Liver (tissue), 9 donors: ENCODE data around the gene GSC. TPM values are rescaled to one million over a fixed set of nuclear protein-coding genes. Genes with fewer than 3 reads are reported as not detected.

Experiments
- DNase-seq: peaks from one replicate; pipeline ENCODE4 v3.0.0-alpha.2; 2017; ENCODE audit warnings: low spot score
- H3K27ac ChIP-seq, 2 donors: one replicate each; pipeline ENCODE4 v1.7.0; 2013; ENCODE audit warnings: inconsistent platforms in 2 of 2, low read length in 2 of 2, control low read depth in 1 of 2, low read depth in 1 of 2, mild to moderate bottlenecking in 1 of 2
- H3K27me3 ChIP-seq, 4 donors: one replicate each; pipeline versions ENCODE4 v1.6.1 to v1.7.0; 2013; ENCODE audit warnings: low read length in 3 of 4, inconsistent platforms in 1 of 4, mild to moderate bottlenecking in 1 of 4, moderate library complexity in 1 of 4; ENCODE audit not compliant: control insufficient read depth in 4 of 4, insufficient read depth in 4 of 4
- H3K36me3 ChIP-seq, 4 donors: one replicate each; pipeline versions ENCODE4 v1.6.1 to v1.7.0; 2013; ENCODE audit warnings: low read length in 3 of 4, mild to moderate bottlenecking in 3 of 4, low read depth in 1 of 4, moderate library complexity in 1 of 4; ENCODE audit not compliant: control insufficient read depth in 4 of 4, insufficient read depth in 3 of 4
- H3K4me1 ChIP-seq, 4 donors: one replicate each; pipeline versions ENCODE4 v1.6.1 to v1.7.0; 2013; ENCODE audit warnings: low read length in 3 of 4, mild to moderate bottlenecking in 3 of 4, moderate library complexity in 1 of 4; ENCODE audit not compliant: control insufficient read depth in 4 of 4, insufficient read depth in 4 of 4
- H3K4me3 ChIP-seq, 3 donors: one replicate each; pipeline versions ENCODE4 v1.6.1 to v1.7.0; 2013; ENCODE audit warnings: low read length in 3 of 3, control low read depth in 1 of 3, low read depth in 1 of 3, mild to moderate bottlenecking in 1 of 3
- H3K9ac ChIP-seq, 2 donors: one replicate each; pipeline ENCODE4 v1.7.0; 2013; ENCODE audit warnings: low read length in 2 of 2, mild to moderate bottlenecking in 2 of 2, moderate library complexity in 2 of 2, control low read depth in 1 of 2, low read depth in 1 of 2
- H3K9me3 ChIP-seq, 4 donors: one replicate each; pipeline versions ENCODE4 v1.6.1 to v1.7.0; 2013; ENCODE audit warnings: low read length in 3 of 4; ENCODE audit not compliant: control insufficient read depth in 4 of 4
- CTCF ChIP-seq: fragments of 150-350 bp; IDR thresholded peaks from 2 replicates; pipeline ENCODE4 v1.5.1; 2017; ENCODE audit warnings: improper control_type of control experiment, low read depth, low read length; ENCODE audit not compliant: missing input control
- EGR1 ChIP-seq, 2 donors: IDR thresholded peaks; 2 replicates each; pipeline ENCODE4 v1.6.1; 2016 to 2018; ENCODE audit warnings: antibody characterized with exemption in 2 of 2, low read depth in 2 of 2
- FOXA1 ChIP-seq: IDR thresholded peaks from 2 replicates; pipeline ENCODE4 v1.6.1; 2016; ENCODE audit warnings: antibody characterized with exemption
- FOXA2 ChIP-seq: IDR thresholded peaks from 2 replicates; pipeline ENCODE4 v1.6.1; 2016; ENCODE audit warnings: antibody characterized with exemption
- GABPA ChIP-seq, 2 donors: IDR thresholded peaks in 1 of 2; conservative IDR thresholded peaks in 1 of 2; 2 replicates each; pipeline ENCODE4 v1.6.1; 2016; ENCODE audit warnings: antibody characterized with exemption in 2 of 2, mild to moderate bottlenecking in 1 of 2, moderate library complexity in 1 of 2
- HNF4A ChIP-seq, 2 donors: conservative IDR thresholded peaks; 2 replicates each; pipeline ENCODE4 v1.6.1; 2016; ENCODE audit warnings: antibody characterized with exemption in 2 of 2, mild to moderate bottlenecking in 2 of 2
- HNF4G ChIP-seq: IDR thresholded peaks from 2 replicates; pipeline ENCODE4 v1.6.1; 2016; ENCODE audit warnings: antibody characterized with exemption
- JUND ChIP-seq, 2 donors: IDR thresholded peaks; 2 replicates each; pipeline ENCODE4 v1.6.1; 2016; ENCODE audit warnings: antibody characterized with exemption in 2 of 2
- MAX ChIP-seq: IDR thresholded peaks from 2 replicates; pipeline ENCODE4 v1.6.1; 2016; ENCODE audit warnings: antibody characterized with exemption
- NR2F2 ChIP-seq: IDR thresholded peaks from 2 replicates; pipeline ENCODE4 v1.6.1; 2016; ENCODE audit warnings: antibody characterized with exemption
- RAD21 ChIP-seq, 2 donors: IDR thresholded peaks; 2 replicates each; pipeline ENCODE4 v1.6.1; 2016; ENCODE audit warnings: antibody characterized with exemption in 2 of 2, mild to moderate bottlenecking in 2 of 2
- RXRA ChIP-seq, 2 donors: IDR thresholded peaks; 2 replicates each; pipeline ENCODE4 v1.6.1; 2017 to 2018; ENCODE audit warnings: antibody characterized with exemption in 2 of 2, mild to moderate bottlenecking in 1 of 2
- SP1 ChIP-seq: IDR thresholded peaks from 2 replicates; pipeline ENCODE4 v1.6.1; 2018; ENCODE audit warnings: antibody characterized with exemption, mild to moderate bottlenecking
- TAF1 ChIP-seq: conservative IDR thresholded peaks from 2 replicates; pipeline ENCODE4 v1.6.1; 2016; ENCODE audit warnings: antibody characterized with exemption, mild to moderate bottlenecking
- YY1 ChIP-seq: IDR thresholded peaks from 2 replicates; pipeline ENCODE4 v1.6.1; 2016; ENCODE audit warnings: antibody characterized with exemption, mild to moderate bottlenecking
- ZBTB33 ChIP-seq: IDR thresholded peaks from 2 replicates; pipeline ENCODE4 v1.6.1; 2016; ENCODE audit warnings: antibody characterized with exemption
- WGBS: extraction: QIAGEN DNeasy Blood & Tissue Kit; methylation state at CpG from one replicate; pipeline ENCODE4 v1.1.7; 2013; 5-methylcytosine and 5-hydroxymethylcytosine counted together
- polyA plus RNA-seq, 2 donors: library from polyadenylated mRNA; stranded (reverse) in 1 of 2; unstranded in 1 of 2; fragments of 200-250 nt in 1 of 2; fragments of >200 nt in 1 of 2; fragmentation: Nextera tagmentation in 1 of 2; extraction: Ambion mirVana in 1 of 2; gene quantifications; one replicate each; pipeline versions ENCODE4 v1.2.1 to v1.2.3, GENCODE V29; 2013 to 2015
- total RNA-seq, 2 donors: library from RNA; depleted of rRNA; stranded (reverse); fragments of >200 nt; gene quantifications; one replicate each; pipeline ENCODE4 v1.2.3, GENCODE V29; 2014
- TF ChIP-seq, protein P1 (sequence below): IDR thresholded peaks from 2 replicates; pipeline ENCODE4 v1.6.1; 2016; ENCODE audit warnings: antibody characterized with exemption, mild to moderate bottlenecking
- TF ChIP-seq, protein P2 (sequence below): IDR thresholded peaks from 2 replicates; pipeline ENCODE4 v1.6.1; 2016; ENCODE audit warnings: antibody characterized with exemption
- donor health status: healthy.
- donor health status: healthy.
- donor health status: healthy.
- donor health status: healthy.
- donor health status: healthy.

GSC gene
- total and polyA plus RNA-seq, 4 donors, result not detected

- TF ChIP-seq CTCF, result no peak
These were observed 2.1 kb upstream of the GSC start (continued) for GRCh38 chr14:94771906-94772490.

DNA sequence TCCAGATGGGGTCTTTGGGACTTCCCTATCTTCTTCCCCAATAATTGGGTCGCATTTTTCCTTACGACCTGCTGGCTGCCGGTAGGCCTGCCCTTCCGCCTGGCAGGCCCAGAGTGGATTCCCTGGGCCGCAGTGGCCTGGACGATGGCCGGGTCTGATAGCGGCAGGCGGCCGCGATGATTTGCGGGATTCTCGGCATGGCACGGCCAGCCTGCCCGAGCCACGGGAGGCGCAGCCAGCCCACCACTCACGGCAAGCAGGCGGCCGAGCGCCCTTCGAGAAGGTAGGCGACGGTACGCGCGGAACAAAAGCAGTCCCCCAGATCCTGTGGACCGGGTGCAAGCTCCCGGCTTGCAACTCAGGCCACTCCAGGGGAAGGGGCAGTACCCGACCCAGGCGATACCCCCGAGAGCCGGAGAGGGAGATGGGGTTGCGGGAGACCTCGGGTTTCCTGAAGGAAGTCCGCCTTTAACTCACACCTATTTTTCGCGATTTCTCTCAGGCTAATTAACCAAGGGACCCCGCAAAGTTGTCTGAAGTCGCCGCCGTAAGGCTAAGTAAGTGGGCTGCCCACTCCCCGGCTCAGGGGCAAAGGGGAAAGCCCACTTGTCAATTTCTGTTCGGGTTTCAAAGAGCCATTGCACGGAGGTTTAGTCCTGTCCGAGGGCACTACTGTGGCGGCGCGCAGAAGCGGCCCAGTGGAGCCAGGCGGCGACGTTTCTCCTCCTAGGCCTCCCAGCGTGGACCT, 1.4 kb upstream of the GSC start:
- 11% methylated on average over 54 of the region's 54 CpGs for WGBS
- no peak for DNase-seq
- H3K27ac ChIP-seq, result no peak overlapping the region
- TF ChIP-seq GABPA (IDR thresholded peaks at IDR 0.05 in 1 of 2, conservative IDR thresholded peaks at IDR 0.05 in 1 of 2) (no peak), FOXA2 (no peak), RAD21 (IDR thresholded peaks at IDR 0.05) (no peak), TAF1 (no peak), RXRA (IDR thresholded peaks at IDR 0.05) (no peak), JUND (IDR thresholded peaks at IDR 0.05) (no peak), MAX (no peak), SP1 (no peak), EGR1 (IDR thresholded peaks at IDR 0.05; ENCODE audit: low read depth in 2 of 2) (no peak), HNF4G (no peak), HNF4A (conservative IDR thresholded peaks at IDR 0.05) (no peak)
- peaks cover 4 to 31% (median 26%) of the 10 kb centered on the region in 4 donors for H3K27me3 ChIP-seq
- no peak overlapping the region for H3K4me3 ChIP-seq
- H3K9me3 ChIP-seq, result peaks cover 0 to 9% (median 0%) of the 10 kb centered on the region in 4 donors
- H3K4me1 ChIP-seq, result peaks cover 15 to 19% (median 18%) of the 10 kb centered on the region in 4 donors
- no peak overlapping the region for H3K9ac ChIP-seq
- no peaks in the 10 kb centered on the region for H3K36me3 ChIP-seq

GRCh38 chr14:94770815-94771157, 873 bp upstream of the GSC start:
- 30% methylated on average over 9 of the region's 9 CpGs for WGBS
- peaks cover 0 to 9% (median 0%) of the 10 kb centered on the region in 4 donors for H3K9me3 ChIP-seq
- no peak overlapping the region for H3K4me3 ChIP-seq
- no peak overlapping the region for H3K9ac ChIP-seq
- DNase-seq, result no peak
- H3K27ac ChIP-seq, result no peak overlapping the region
- H3K4me1 ChIP-seq, result peaks cover 15 to 19% (median 18%) of the 10 kb centered on the region in 4 donors
- H3K36me3 ChIP-seq, result no peaks in the 10 kb centered on the region
- peaks cover 4 to 31% (median 23%) of the 10 kb centered on the region in 4 donors for H3K27me3 ChIP-seq
- TF ChIP-seq HNF4A (conservative IDR thresholded peaks at IDR 0.05), result no peak
- TF ChIP-seq MAX, result no peak
- no peak for TF ChIP-seq FOXA2
- TF ChIP-seq SP1, result no peak
- TF ChIP-seq ZBTB33, result no peak
- TF ChIP-seq JUND (IDR thresholded peaks at IDR 0.05), result no peak
- no peak for TF ChIP-seq CTCF
- TF ChIP-seq EGR1 (IDR thresholded peaks at IDR 0.05; ENCODE audit: low read depth in 2 of 2), result no peak
- no peak for TF ChIP-seq NR2F2
- TF ChIP-seq YY1, result no peak
- TF ChIP-seq, protein P1, sequence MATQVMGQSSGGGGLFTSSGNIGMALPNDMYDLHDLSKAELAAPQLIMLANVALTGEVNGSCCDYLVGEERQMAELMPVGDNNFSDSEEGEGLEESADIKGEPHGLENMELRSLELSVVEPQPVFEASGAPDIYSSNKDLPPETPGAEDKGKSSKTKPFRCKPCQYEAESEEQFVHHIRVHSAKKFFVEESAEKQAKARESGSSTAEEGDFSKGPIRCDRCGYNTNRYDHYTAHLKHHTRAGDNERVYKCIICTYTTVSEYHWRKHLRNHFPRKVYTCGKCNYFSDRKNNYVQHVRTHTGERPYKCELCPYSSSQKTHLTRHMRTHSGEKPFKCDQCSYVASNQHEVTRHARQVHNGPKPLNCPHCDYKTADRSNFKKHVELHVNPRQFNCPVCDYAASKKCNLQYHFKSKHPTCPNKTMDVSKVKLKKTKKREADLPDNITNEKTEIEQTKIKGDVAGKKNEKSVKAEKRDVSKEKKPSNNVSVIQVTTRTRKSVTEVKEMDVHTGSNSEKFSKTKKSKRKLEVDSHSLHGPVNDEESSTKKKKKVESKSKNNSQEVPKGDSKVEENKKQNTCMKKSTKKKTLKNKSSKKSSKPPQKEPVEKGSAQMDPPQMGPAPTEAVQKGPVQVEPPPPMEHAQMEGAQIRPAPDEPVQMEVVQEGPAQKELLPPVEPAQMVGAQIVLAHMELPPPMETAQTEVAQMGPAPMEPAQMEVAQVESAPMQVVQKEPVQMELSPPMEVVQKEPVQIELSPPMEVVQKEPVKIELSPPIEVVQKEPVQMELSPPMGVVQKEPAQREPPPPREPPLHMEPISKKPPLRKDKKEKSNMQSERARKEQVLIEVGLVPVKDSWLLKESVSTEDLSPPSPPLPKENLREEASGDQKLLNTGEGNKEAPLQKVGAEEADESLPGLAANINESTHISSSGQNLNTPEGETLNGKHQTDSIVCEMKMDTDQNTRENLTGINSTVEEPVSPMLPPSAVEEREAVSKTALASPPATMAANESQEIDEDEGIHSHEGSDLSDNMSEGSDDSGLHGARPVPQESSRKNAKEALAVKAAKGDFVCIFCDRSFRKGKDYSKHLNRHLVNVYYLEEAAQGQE, result no peak
- TF ChIP-seq GABPA (IDR thresholded peaks at IDR 0.05 in 1 of 2, conservative IDR thresholded peaks at IDR 0.05 in 1 of 2), result no peak
- TF ChIP-seq HNF4G, result no peak
- no peak for TF ChIP-seq TAF1
- TF ChIP-seq, protein P2, sequence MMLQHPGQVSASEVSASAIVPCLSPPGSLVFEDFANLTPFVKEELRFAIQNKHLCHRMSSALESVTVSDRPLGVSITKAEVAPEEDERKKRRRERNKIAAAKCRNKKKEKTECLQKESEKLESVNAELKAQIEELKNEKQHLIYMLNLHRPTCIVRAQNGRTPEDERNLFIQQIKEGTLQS, result no peak
- no peak for TF ChIP-seq RXRA (IDR thresholded peaks at IDR 0.05)
- no peak for TF ChIP-seq FOXA1
